ENCODE measurements around the gene MYB.

The MYB gene

GRCh38 chr6:135251498-135252441 is 70.7 kb downstream of the MYB start:
- peak; percentile 26 for DNase-seq (ENCODE audit: low spot score)

DNA sequence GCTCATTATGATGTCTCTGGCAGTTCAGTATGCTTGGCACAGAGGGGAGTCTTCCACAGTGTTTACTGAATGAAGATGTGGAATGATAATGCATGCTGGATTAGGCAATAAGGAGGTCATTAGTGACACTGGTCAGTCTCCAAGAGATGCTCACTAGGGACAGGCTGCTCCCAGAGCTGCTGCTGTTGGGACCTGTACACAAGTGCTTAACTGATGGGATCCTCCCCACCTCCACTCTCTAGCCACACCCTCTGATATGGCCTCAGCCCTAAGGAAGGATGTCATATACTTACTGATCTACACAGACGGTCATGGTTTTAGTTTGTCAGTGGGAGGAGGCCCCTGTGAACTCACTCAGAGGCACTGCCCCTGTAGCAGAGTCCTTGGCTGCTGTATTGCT is 73.4 kb downstream of the MYB start:
- no peak for DNase-seq (ENCODE audit: low spot score)

DNA sequence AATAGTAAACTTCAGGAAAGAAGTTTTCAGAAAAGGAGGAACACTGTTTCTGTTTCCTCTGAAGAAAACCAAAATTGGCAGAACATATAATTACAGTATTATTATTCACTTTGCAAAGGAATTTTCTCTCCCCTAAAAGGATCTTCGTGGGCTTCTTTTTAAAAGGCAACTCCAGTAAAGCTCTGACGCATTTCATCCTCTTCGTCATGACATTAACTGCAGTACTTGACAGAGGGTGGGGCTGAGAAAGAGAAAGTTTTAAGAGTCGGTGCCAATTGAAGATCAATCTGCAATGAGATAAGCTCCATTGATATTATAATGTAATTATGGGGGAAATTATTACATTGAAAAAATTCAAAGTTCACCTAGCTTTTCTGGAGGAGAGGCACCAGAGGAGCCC is 75.8 kb downstream of the MYB start:
- no peak for DNase-seq (ENCODE audit: low spot score)

GRCh38 chr6:135257631-135258405 is 76.7 kb downstream of the MYB start:
- DNase-seq (ENCODE audit: low spot score) = no peak

DNA sequence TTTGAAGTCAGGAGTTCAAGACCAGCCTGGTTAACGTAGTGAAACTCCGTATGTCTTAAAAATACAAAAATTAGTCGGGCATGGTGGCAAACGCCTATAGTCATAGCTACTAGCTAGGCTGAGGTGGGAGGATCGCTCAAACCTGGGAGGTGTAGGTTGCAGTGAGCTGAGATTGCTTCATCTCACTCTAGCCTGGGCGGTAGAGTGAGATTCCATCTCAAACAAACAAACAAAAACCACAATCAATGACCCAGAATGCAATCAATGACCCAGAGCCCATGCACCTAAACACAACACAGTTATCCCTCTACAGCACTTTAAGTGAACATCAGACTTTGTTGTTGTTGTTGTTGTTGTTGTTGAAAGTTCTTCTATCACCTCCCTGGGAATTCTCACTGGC is 77.9 kb downstream of the MYB start:
- no peak for DNase-seq (ENCODE audit: low spot score)

DNA sequence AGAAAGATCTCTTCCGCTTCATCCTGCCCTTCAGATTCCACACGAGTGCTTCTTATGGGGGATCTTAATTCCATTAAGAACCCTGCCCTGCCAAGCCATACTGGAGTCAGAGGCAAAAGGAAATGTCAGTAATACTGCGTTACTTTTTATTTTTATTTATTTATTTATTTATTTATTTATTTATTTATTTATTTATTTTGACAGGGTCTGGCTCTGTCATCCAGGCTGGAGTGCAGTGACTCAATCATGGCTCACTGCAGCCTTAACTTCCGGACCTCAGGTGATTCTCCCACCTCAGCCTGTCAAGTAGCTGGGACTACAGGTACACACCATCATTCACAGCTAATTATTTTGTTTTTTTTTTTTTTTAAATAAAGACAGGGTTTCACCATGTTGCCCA is 79.5 kb downstream of the MYB start:
- no peak for DNase-seq (ENCODE audit: low spot score)

DNA sequence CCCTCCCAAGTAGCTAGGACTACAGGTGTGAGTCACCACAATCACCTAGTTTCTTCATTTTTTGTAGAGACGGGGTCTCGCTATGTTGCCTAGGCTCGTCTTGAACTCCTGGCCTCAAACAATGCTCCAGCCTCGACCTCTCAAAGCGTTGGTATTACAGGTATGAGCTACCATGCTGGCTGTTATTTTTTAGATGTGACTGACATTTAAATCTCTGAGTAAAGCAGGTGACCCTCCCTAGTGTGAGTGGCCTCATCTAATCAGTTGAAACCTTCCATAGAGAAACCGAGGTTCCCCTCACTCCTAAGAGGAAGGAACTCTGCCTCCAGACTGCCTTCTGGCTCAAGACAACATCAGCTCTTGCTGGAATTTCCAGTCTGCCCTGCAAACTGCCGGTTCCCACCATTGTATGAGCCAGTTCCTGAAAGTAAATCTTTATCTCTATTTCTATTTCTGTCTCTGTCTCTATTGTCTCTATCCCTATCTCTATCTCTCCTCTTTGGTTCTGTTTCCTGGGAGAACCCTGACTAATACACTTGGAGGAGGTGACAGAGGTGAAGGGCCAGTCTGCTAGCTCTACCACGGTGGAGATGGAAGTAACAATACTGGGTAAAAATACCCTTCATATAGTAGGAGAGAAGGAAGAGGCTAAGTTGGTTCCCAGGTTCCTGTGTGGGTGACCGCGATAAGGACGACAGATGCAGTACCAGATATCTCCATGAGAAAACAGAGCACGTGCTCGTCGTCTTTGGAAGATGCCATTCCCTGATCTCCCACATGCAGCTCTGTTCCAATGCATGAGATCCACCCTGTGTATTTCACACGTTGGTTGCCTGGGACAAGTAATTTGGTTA is 81.0 kb downstream of the MYB start:
- DNase-seq (ENCODE audit: low spot score) = no peak

DNA sequence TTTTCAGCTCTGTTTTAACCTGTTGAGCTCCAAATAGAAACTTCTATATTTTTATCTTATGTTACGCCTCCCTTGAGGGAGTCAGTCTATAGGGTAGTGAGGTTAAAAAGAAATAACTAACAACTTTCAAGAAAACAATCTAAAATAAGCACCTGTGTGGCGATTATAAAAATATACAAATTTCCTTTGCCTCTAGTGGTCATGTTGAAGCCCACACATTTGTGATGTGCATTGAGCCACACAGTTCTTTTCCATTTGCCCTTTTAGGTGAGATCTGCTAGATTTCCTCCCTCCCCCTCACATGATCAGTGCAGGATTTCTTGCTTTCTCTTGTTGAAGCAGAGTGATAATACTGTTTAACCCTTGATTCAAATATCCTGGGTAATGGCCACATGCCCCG is 84.2 kb downstream of the MYB start:
- DNase-seq (ENCODE audit: low spot score) = no peak

DNA sequence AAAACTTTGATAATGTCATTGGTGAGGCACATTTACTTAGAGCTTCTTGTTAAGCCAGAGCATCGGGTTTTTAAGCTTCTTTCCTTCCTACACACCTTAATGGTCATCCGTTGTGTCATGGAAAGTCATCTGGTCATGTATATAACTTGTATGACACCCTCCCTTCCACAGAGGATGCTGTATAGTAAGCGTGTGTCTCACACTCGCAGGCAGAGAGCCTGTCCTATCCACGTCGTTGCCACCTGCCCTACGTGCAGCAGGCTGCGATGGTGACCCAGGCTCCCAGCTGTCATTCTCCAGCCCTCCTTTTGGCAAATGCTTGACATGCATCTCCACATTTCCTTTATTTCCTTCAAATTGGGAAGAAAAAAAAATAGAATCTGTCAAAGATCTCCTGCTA is 85.6 kb downstream of the MYB start:
- no peak for DNase-seq (ENCODE audit: low spot score)

- no peak for DNase-seq (ENCODE audit: low spot score)
Observed at GRCh38 chr6:135267085-135267484, 86.0 kb downstream of the MYB start.

DNA sequence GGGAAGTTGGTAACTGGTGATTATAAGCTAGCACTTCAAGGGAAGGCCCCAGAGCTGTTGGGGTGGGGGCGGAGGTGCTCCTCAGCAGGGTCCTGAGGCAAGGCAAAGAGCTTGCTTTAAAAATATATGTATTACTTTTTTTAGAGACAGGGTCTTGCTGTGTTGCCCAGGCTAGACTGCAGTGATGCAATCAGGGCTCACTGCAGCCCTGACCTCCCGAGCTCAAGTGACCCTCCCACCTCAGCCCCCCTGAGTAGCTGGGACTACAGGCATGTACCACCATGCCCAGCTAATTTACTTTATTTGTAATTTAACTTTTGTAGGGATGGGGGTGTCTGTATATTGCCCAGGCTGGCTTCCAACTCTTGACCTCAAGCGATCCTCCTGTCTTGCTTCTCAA is 87.2 kb downstream of the MYB start:
- DNase-seq (ENCODE audit: low spot score) = no peak

DNA sequence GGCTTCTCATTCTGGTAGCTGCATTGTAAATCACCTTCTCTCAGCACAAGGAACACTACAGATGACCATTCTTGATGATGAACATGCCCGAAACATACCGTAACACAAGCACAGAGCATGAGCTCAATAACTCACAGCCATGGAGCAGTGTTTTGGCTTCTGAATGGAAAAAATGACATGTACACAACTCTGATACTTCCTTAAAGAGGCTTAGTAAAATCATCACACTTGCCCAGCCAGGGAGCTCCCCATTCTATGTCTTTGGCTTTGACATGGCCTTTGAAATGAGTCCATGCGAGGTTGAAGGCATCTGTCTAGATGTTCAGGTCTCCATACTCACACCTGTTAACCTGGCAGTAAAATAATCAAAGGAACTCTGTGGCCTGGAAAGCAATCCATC is 87.6 kb downstream of the MYB start:
- DNase-seq (ENCODE audit: low spot score) = no peak

Data from HuH-7.5 (cell line).